Measurements from ENCODE around the gene SPATA7.

SPATA7 gene

DNA sequence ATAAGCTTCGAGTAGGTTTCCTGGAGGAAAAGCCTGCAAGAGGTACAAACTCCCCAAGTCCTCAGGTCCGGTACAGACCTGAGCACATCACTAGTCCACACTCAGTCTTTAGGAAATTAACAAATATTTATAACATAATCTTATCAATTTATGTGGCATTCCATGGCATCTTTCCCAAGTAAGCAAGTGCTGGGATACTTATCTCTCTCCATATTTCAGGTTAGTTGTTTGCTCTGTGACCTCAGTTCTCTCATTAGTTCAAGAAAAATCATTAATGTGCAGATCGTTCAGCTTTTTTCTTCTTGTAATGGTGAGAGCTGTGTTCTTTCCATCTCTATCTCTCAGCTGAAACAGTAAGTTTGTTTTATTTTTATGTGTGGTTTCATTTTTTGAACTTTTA lies 34.7 kb downstream of the SPATA7 start:
- DNase-seq, result no peak

DNA sequence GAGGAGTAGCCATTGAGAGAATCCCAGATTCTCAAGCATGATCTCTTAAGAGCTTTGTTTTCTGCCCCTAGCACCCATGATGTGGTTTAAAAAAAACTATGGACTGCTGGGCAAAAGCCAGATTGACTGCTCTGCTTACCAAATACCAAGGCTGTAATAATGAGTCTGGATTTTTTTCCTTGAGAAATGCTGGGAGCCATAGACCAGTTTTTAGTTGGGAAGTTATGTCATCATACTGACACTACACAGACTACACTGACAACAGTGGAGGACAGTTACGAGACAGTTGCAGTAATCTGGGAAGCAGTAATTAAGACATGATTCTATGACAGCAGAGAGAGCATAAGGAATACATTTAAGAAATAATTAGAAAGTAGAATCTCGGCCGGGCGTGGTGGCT lies 35.8 kb downstream of the SPATA7 start:
- no peak for DNase-seq

DNA sequence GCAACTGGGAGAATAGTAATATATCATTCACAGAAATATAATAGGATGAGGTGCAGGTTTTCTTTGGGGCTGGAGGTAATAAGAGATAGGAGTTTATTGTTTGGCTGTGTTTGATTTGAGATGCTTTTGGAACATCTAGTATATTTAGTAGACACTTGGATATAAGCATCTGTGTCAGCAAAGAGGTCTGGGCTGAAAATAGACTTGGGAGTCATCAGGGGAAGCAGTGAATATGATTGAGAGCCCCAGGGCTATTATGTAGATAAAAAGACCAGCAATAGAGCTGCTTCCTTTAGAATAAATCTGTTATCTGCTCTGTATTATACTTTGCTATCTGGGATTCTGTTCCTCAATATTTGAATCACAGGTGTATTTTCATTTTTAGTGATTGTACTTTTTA lies 36.6 kb downstream of the SPATA7 start:
- no peak for DNase-seq

DNA sequence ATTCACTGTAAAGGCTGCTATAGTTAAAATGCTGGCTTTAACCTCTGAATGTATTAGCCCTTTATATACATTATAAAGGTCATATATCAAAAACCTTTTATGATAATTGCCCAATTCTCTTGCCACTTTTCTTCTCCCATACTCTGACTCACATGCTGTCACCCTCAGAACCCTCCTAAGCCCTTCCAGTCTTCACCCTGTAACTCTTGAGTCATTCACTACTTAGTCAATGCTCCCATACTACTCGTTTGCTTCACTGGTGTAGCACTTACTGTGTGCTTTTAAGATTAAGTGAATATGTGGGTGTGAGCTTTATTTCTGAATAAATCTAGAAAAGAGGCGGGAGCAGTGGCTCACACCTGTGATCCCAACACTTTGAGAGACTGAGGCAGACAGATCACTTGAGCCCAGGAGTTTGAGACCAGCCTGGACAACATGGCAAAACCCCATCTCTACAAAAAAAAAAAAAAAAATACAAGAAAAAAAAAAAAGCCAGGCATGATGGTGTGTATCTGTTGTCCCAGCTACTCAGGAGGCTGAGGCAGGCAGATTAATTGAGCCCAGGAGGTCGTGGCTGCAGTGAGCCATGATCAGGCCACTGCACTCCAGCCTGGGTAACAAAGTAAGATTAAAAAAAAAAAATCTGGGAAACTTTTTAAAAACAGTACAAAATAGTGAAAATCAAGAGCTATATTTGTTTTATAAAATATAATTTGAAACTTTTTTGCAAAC lies 37.6 kb downstream of the SPATA7 start:
- DNase-seq, result peak; percentile 5

DNA sequence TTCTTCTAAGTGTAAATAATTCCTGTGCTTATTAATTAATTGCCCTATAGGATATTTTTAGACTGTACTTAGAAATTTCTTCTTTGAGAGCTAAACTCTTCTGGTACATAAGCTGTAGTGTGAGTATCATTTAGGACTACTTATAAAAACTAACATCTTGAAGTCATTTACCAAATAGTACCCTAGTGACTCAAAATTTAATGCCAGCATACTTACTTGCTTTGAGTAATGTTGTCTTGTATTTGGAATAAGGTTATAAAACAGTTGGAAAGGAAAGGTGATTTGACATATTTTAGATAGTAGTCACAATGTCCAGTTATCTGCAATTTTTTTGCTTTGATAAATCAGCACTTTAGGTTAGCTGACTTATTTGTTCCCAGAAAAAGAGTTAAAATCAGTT lies 39.1 kb downstream of the SPATA7 start:
- no peak for DNase-seq

DNA sequence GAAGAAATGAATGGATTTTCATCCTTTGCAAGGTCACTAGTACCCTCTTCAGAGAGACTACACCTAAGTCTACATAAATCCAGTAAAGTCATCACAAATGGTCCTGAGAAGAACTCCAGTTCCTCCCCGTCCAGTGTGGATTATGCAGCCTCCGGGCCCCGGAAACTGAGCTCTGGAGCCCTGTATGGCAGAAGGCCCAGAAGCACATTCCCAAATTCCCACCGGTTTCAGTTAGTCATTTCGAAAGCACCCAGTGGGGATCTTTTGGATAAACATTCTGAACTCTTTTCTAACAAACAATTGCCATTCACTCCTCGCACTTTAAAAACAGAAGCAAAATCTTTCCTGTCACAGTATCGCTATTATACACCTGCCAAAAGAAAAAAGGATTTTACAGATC lies 40.8 kb downstream of the SPATA7 start:
- DNase-seq, result no peak

DNA sequence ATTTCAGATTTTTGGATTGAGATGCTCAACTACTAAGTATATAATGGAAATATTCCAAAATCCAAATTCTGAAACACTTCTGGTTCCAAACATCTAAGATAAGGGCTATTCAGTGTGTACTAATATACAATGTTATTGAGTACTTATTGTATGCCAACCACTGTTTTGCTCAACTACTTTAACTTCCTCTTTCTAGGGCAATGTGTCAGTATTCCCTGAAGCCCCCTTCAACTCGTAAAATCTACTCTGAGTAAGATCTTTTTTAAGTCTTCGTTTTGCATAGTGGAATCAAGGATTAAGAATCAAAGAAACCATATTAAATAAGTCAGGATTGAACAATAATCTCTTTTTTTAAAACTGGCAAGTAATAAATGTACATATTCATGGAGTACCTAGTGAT lies 45.5 kb downstream of the SPATA7 start:
- DNase-seq, result no peak

DNA sequence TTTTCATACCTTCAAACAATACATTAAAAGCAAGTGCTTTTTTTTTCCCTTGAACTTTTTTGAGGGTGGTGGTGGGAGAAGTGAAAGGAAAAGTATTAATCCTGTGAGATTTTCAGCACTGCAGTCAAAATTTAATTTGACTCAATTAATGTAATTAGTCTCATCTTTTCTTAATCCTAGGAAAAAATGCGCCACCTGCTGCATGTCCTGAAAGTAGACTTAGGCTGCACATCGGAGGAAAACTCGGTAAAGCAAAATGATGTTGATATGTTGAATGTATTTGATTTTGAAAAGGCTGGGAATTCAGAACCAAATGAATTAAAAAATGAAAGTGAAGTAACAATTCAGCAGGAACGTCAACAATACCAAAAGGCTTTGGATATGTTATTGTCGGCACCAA lies 52.2 kb downstream of the SPATA7 start:
- no peak for DNase-seq

DNA sequence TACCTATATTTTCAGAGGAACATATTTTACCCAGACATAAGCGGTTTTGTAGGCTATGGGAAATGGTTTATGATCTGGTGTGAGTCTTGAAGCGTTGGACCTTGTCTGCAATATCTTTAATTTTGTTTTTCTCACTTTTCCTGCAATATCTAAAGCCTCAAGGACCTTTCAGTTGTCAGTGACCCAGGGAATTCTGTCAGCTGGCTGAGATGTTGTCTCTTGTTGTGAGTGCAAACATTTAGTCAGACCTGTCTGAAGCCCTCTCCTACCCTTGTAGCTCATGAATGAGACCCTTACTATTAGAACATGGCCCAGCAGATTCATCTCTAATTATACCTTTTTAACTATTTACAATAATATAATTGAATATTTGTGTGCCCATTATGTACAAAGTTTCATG lies 53.6 kb downstream of the SPATA7 start:
- DNase-seq, result no peak

DNA sequence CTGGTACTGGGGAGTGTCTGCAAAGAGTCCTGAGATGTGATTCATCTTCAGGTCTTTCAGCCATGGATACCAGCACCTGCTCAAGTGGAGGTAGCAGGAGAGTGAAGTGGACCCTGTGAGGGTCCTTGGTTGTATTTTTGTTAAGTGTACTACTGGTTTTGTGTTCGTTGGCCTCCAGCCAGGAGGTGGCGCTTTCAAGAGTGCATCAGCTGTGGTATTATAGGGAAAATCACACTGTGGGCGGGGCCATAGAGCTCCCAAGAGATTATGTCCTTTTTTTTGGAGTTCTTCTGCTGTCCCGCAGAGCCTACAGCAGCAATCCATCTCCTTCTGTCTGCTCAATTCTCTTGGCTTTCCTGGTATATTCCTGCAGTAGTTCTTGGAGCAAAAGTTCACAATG lies 66.8 kb downstream of the SPATA7 start:
- DNase-seq, result no peak

DNA sequence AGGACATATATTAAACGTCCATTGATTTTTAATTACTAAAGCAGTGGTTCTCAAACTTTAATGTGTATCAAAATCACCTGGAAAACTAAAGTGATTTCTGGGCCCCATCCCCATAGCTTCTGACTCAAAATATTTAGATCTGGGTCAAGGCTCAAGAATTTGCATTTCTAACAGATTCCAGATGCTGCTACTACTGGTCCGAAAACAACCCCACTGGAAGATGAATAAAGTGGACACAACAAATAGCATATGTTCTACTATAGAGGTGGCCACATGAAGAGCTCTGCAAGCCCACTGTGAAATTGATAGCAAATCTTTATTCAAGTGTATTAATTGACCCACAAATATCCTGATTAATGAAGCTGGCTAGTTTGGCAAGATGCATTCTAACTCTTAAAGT lies 69.4 kb downstream of the SPATA7 start:
- DNase-seq, result no peak

DNA sequence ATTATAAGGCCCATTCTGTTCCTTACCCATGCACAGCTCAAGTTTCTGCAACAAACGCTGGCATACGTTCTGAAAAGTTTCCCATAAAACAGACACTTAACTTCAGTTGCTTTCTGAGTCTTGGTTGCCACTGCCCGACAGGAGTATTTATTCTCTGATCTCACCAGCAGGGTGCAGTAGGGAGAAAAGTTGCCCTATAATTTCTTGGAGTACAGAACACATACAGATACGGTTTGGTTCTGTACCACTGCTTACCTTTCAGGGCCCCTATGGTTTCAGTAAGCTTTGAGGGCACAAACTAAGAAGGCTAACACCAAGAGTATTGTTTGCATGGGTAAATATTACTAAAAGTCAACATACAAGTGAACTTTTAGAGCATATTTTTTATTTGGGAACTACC lies 77.9 kb downstream of the SPATA7 start:
- DNase-seq, result peak; percentile 28

DNA sequence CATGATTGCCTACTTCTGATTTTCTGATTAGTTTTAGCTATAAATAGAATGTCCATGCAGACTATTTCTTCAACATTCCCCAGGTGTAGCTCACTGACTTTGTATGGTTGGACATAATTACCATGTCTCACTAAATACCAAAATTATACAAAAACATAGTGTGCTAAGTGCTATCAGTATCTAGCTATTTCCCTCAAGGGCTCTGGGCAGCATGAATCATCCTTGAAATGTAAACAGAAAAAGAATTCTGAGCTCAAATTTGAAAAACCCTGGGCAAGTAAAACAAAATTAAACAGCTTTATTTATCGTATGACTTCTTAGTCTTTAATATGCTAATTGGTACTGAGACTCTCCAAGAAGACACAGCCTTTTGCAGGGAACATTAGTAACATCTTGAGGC lies 82.9 kb downstream of the SPATA7 start:
- no peak for DNase-seq

DNA sequence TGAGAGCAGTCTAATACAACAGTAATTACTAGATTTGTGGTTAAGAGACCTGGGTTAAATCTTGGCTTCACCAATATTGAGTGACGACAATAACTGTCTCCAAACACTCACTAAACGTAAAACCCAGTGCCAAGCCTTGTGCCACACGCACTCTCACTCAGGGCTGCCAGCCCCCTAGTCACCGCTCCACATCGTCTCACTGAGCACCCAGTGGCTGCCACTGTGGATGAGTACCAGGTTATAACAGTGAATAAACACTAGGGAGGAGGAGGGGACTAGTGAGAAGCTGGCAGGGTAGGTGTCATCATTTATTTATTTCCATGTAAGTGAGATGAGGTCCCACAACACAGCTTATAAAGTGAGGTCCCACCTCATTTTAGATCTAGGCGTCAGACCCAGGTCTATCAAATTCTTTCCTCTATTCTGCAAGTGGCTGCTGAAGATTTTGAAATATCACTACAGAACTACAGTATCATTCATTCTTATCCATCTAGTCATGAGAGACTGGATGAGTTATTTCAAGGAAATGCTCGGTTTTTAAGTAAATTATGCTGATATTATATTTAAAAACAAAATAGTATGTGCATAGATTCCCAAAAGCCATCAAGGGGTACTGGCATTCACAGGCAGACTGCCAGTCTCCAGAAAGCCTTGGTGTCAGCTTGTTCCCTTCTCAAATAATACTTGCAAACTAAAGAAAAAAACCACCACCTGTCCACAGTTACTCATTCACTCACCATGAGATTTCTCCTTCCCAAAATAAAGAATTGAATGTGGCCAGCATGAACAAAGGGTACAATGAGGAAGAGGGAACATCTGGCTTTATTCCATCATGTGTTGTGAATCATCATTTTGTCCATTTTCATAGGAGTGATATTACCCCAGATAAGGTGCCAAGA lies 85.3 kb downstream of the SPATA7 start:
- DNase-seq, result no peak

DNA sequence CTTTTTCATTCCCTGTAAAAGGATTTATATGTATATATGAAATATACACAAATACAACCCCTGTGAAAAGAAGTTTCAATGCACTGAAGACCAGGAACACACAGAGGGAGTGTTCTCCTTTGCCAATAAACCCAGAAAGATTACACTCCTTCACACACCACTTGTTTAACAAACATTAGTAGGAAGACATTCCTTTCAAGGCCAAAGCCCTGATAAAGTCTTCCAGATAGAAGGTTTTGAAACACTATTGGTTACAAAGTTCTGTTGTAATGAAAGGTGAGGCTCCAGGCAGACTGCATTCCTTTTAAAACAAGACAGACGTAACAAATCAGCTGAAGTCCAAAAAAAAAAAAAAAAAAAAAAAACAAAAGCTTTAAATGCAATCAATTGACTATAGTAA lies 88.3 kb downstream of the SPATA7 start:
- no peak for DNase-seq

DNA sequence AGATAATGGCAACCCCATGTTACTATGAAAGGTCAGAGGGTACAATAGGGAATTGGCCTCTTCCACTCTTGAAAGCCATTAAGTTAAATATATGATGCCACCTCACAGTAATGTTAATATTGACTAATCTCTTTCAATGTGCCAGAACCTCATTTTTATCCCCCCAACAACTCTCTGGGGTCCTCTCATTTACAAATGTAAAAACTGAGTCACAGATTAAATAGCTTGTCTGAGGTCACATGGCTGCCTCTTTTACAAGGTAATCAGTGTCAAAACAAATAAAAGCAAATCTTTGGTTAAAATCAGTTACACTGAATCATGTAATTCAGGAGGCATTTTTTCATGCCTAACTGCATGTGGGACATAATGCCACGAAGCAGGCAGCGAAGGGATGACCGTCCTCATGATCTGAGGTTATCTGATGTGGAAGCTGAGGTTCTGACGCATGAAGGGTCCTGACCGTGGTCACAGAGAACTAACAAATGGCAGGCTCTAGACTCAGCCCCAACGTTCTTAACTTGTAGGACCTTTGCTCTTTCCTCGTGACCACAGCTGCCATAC lies 90.8 kb downstream of the SPATA7 start:
- DNase-seq, result no peak

DNA sequence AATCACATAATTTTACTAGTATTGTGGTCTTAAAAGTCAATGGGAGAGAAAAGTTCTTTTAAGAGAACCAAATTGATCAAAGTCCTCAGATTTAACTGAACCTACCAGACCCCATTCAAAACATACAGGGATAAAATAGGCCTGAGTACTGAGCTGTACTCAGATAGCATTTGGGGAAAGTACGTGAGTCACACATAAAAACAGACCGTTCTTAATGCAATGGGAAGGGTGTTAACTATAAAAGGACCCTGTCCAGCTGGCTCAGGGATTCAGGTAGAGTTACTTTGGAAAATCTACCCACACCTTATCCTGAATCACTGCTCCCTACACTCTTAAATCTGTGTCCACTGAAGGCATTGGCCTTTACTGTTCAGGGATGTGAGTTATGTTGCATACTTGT lies 91.4 kb downstream of the SPATA7 start:
- DNase-seq, result no peak

DNA sequence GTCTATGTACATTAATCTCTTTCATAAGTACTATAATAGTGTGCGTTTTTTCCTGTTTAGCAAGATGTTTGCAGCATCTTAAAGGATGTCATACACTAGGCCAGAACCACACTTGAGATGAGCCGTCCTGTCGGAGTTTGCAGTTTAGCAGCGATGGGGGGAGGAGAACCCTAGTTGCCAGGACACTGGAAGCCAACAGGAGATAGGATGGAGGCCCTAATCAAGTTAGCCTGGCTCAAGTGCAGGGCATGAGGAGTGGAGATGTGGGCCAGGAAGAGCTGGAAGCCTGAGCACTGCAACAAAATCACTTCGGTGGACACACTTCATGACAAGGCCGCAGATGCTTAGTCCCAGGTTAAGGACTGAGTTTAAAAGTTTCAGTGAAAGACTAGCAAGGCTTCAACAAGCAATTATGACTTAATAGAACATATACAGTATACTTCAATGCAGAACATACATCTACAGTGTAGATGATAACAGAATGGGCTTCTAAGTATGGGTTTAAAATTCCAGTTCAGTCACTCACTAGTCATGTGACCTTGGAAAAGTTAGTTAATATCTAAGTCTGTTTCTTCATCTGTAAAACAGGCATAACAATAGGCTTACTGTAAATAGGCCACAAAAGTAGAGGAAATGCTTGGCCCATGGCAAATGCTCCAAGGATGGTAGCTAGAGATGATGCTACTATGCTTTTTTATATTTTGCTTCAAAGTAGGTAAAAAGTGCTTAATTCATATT lies 92.2 kb downstream of the SPATA7 start:
- DNase-seq, result no peak

DNA sequence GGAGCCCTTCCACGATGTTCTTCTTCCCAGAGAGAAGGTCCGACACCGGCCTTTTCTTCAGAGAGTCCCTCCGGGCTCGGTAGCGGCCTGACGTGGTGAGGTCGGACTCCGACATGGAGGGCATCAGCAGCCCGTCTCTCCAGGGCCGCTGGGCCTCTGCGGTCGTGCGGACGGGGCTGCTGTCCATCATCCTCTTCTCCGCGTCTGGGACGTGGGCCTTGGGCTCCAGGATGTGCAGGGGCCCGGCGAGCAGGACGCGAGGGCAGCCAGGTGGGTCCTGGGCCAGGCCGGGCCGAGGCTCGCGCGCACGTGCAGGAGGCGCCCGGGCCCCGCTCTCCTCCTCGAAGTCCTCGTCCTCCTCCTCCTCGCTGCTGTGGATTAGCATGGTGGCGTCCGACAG lies 93.5 kb downstream of the SPATA7 start:
- DNase-seq, result no peak

DNA sequence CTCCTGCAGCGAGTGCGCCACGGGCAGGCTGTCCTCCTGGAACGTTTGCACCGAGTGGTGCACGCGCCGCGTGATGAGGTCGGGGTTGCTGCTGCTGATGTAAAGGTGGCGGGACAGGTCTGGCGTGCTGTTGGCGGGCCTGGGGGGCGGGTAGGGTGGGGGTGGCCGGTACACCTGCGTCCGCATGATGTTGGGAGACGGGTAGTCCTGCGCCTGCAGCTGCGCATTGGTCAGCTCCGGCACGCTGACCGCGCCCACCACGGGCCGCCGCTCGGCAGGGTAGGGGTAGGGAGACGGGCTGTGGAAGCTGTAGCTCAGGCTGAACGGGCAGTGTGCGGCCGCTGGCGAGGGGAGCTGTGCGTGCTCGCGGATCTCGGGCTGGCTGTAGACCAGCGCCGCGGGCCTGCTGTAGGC lies 94.1 kb downstream of the SPATA7 start:
- no peak for DNase-seq

DNA sequence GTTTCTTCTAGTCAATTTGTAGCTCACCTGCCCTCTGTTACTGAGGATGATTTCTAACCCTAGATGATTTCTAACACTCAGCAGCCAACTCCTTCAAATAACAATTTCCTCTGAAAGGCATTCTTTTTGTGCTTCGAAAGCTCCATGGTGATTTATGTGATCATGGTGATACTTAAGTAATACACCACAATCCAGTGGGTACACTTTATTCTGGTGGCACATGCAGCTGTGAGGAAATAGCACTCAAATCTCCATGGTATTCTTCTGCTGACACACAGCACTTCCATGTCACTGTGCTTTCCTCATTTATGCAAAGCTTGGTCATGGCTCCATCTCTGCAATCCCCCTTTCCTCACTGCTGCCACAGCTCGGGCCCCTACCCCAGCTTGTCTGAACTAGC lies 95.6 kb downstream of the SPATA7 start:
- DNase-seq, result no peak

DNA sequence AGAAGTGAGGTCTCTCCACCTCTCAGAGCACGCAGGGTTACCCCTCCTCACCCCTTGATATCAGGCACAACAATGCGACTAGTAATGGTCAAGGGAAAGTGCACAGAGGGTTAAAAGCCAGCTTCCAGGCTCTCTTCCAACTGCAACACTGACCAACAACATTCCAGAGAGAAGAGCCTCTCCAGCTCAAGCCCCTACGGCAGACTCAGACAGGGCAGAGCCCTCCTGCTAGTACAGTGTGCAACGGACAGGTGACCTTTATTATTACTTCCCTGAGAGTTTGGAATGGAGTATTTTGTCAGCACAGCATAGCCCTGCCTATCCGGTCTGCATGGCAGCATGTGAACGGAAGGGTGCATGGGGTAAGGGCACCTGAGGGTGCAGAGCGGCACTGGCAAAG lies 96.3 kb downstream of the SPATA7 start:
- DNase-seq, result no peak

DNA sequence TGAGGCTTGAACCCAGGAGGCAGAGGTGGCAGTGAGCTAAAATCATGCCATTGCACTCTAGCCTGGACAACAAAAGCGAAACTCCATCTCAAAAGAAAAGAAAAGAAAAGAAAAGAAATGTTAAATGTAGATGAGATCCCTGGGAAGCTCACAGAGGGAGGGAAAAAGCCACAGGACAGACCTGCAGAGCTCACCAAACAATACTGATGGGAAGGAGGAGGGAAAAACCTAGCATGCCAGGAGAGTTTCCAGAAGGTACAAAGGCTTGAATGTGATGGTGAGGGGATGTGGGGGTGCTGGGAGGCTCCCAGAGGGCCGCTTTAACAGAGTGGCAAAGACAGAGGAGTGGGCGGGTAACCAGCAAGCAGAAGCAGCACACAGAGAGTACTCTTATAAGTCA lies 97.1 kb downstream of the SPATA7 start:
- no peak for DNase-seq
